NCI-H187 treated with DMSO at 0.1 percent for 48 hours (cell line): ENCODE data around the gene ABLIM3.

Experiments
- DNase-seq: peaks from one replicate; lab custom pipeline; 2025; lab: John Stamatoyannopoulos, UW

ABLIM3 gene

DNA sequence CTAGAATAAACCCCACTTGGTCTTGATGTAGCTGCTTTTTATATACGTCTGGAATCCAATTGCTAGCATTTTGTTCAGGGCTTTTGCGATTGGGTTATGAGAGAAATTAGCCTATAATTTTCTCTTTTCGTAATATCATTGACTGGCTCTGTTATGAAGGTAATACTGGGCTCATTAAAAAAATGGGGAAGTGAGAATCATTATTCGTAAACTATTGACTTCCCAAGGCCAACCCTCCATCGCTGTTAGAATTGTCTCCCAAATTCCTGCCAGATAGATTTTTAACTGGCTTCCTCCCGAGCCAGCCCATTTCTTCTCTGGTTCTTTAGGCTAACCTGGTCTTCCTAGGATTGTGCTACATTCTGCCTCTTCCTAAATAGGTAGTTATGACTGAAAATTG lies 168.1 kb downstream of the ABLIM3 start:
- DNase-seq: no peak
